ENCODE data around the gene EML2. TPM values are rescaled to one million over a fixed set of nuclear protein-coding genes. Genes with fewer than 3 reads are reported as not detected.

Gene EML2
- total and polyA plus RNA-seq, 2 of the 8 experiments (the other 6 are each of a cell fraction or from before 2014, with no cell fraction given) = 28.8 to 29.4 TPM

DNA sequence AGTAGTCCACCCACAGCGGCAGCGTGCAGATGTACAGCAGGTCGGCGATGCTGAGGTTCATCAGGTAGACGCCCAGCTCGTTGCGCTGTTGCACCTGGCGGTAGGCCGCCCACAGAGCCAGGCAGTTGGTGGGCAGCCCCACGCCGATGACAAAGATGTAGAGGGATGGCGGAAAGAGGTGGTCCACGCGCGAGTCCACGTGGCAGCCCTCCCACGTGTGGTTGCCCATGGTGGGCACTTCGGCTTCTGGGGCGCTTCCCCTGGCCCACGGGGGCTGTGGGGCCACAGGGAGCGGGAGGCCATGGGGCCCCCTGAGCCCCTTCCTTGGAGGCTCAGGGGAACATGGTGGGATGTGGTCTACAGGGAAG is 47.6 kb downstream of the EML2 start:
- Histone ChIP-seq H2BK12ac (ENCODE audit: low read depth, low read length) (0 out of 2 replicates have a peak overlapping the region, but pooled peaks have one; percentile 60), H2AK5ac (ENCODE audit: low read depth, low read length) (no peak overlapping the region), H4K20me1 (replicated peaks in 1 of 2; ENCODE audit: control insufficient read depth in 1 of 2, insufficient read depth in 2 of 2, low read length in 2 of 2) (no peaks in the 10 kb centered on the region), H3K36me3 (ENCODE audit: control insufficient read depth in 2 of 4, insufficient read depth in 4 of 4, low read length in 3 of 4) (no peaks in the 10 kb centered on the region), H2BK5ac (ENCODE audit: low read depth, low read length) (no peak overlapping the region), H3K79me2 (ENCODE audit: control insufficient read depth in 1 of 2, insufficient read depth in 2 of 2, low read length in 2 of 2) (no peaks in the 10 kb centered on the region), H2BK15ac (ENCODE audit: low read length) (no peak overlapping the region), H3K4me3 (ENCODE audit: extremely low read depth in 1 of 4, insufficient read depth in 2 of 4, low read depth in 3 of 4, low read length in 4 of 4) (no peak overlapping the region), H4K5ac (ENCODE audit: insufficient read length, low read depth, low read length) (no peak overlapping the region), H2BK120ac (replicated peaks; ENCODE audit: low read depth, low read length) (no peak overlapping the region), H3K14ac (ENCODE audit: insufficient read length) (no peak overlapping the region), H3K79me1 (ENCODE audit: low read depth, low read length) (no peaks in the 10 kb centered on the region), H3K4me2 (ENCODE audit: insufficient read depth in 1 of 2, low read depth in 2 of 2, low read length in 2 of 2) (no peak overlapping the region), H3K23ac (ENCODE audit: insufficient read length) (no peak overlapping the region), H2AFZ (ENCODE audit: low read length) (no peak overlapping the region), H3K56ac (replicated peaks; ENCODE audit: insufficient read length, low read depth, low read length) (no peak overlapping the region), H3K4ac (replicated peaks; ENCODE audit: insufficient read length, low read depth, low read length) (no peak overlapping the region), H4K91ac (replicated peaks; ENCODE audit: insufficient read length, low read length) (no peak overlapping the region), H2BK20ac (ENCODE audit: low read length) (peak overlapping the region; percentile 32; the same call in 1 of the 2 replicates), H3K27me3 (replicated peaks in 1 of 4; ENCODE audit: control insufficient read depth in 3 of 4, extremely low read depth in 1 of 4, insufficient read depth in 3 of 4, low read length in 3 of 4) (peaks cover 0 to 21% (median 16%) of the 10 kb centered on the region in 4 experiments; a peak in 6 of 7 replicates), H3K18ac (ENCODE audit: extremely low read depth, low read length) (no peak overlapping the region), H4K8ac (ENCODE audit: extremely low read depth, insufficient read depth, low read length) (no peak overlapping the region; the same call in 1 of the 2 replicates), H3K9me3 (ENCODE audit: insufficient read depth in 2 of 2, low read depth in 1 of 2, low read length in 1 of 2) (peaks cover 0 to 4% of the 10 kb centered on the region in 2 experiments; a peak in 1 of 4 replicates), H3K4me1 (replicated peaks in 1 of 4; ENCODE audit: control insufficient read depth in 3 of 4, insufficient read depth in 4 of 4, low read length in 3 of 4) (0 out of 7 replicates have a peak, but pooled peaks cover 0 to 2% (median 0%) of the 10 kb centered on the region in 4 experiments), H3K9ac (replicated peaks in 1 of 4; ENCODE audit: extremely low read depth in 1 of 4, low read depth in 3 of 4, low read length in 3 of 4) (no peak overlapping the region), H3K23me2 (ENCODE audit: low read depth, low read length) (no peaks in the 10 kb centered on the region), H3K27ac (ENCODE audit: low read depth, low read length) (no peak overlapping the region)
- FAIRE-seq = no peak
- ChIA-PET POLR2A (ENCODE audit: partially characterized antibody) (interaction anchor here (0.9 to 1.6 kb wide), 4 partner anchors 14 to 52 kb away, joined by 3 to 6 read pairs (median 4); no protein-coding TSS in a partner anchor), CTCF (ENCODE audit: partially characterized antibody) (interaction anchor here (0.6 to 2.5 kb wide), 12 partner anchors 15 to 124 kb away, joined by 3 to 44 read pairs (median 4); partner anchors contain the start of gene EML2)
- no peak for DNase-seq (ENCODE audit: low read depth in 1 of 2, low spot score in 2 of 2)
- 90% methylated on average over 20 of the region's 21 CpGs; no CpG with 5 or more reads in 1 of the 2 experiments for WGBS, 2 experiments (ENCODE audit: extremely low coverage in 1 of 2, insufficient coverage in 1 of 2, insufficient read length in 1 of 2, insufficient replicate concordance in 2 of 2, low coverage in 1 of 2, low lambda C conversion rate in 2 of 2, missing lambda C conversion rate in 1 of 2)
- TF ChIP-seq, protein P1, sequence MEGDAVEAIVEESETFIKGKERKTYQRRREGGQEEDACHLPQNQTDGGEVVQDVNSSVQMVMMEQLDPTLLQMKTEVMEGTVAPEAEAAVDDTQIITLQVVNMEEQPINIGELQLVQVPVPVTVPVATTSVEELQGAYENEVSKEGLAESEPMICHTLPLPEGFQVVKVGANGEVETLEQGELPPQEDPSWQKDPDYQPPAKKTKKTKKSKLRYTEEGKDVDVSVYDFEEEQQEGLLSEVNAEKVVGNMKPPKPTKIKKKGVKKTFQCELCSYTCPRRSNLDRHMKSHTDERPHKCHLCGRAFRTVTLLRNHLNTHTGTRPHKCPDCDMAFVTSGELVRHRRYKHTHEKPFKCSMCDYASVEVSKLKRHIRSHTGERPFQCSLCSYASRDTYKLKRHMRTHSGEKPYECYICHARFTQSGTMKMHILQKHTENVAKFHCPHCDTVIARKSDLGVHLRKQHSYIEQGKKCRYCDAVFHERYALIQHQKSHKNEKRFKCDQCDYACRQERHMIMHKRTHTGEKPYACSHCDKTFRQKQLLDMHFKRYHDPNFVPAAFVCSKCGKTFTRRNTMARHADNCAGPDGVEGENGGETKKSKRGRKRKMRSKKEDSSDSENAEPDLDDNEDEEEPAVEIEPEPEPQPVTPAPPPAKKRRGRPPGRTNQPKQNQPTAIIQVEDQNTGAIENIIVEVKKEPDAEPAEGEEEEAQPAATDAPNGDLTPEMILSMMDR (IDR thresholded peaks at IDR 0.05; ENCODE audit: control extremely low read depth in 1 of 3, insufficient read depth in 1 of 3, low read depth in 1 of 3, low read length in 3 of 3) = no peak
- TF ChIP-seq ZNF274 (IDR thresholded peaks at IDR 0.05; ENCODE audit: borderline replicate concordance, extremely low read depth, low read length) (no peak), MAFK (IDR thresholded peaks at IDR 0.05; ENCODE audit: low read depth, low read length) (no peak), GTF2F1 (IDR thresholded peaks at IDR 0.05; ENCODE audit: borderline replicate concordance, low read depth, low read length) (no peak)
- TF ChIP-seq, protein P2, sequence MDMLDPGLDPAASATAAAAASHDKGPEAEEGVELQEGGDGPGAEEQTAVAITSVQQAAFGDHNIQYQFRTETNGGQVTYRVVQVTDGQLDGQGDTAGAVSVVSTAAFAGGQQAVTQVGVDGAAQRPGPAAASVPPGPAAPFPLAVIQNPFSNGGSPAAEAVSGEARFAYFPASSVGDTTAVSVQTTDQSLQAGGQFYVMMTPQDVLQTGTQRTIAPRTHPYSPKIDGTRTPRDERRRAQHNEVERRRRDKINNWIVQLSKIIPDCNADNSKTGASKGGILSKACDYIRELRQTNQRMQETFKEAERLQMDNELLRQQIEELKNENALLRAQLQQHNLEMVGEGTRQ (IDR thresholded peaks at IDR 0.05; ENCODE audit: low read length) = no peak

All from H1 (cell line).